H1 (cell line): ENCODE measurements around the gene CLDN9.

Source experiments
- CTCF ChIP-seq, 3 experiments: IDR thresholded peaks; 1 replicate in 2 of 3; 2 replicates in 1 of 3; pipeline versions ENCODE4 v1.5.1 to v1.6.1; 2011; ENCODE audit warnings: low read length in 3 of 3, mild to moderate bottlenecking in 3 of 3, inconsistent platforms in 2 of 3, low read depth in 1 of 3, moderate library complexity in 1 of 3; ENCODE audit not compliant: insufficient read depth in 1 of 3; ENCODE audit errors: control extremely low read depth in 1 of 3
- SUZ12 ChIP-seq: fragments of 200-600 bp; sonication (generic); IDR thresholded peaks from 2 replicates; pipeline ENCODE4 v1.6.1; 2012; ENCODE audit warnings: mild to moderate bottlenecking, inconsistent platforms, low read length, moderate library complexity, mixed read lengths

GRCh38 chr16:2999929-3000328 lies 12.8 kb upstream of the CLDN9 start:
- no peak for TF ChIP-seq CTCF (IDR thresholded peaks at IDR 0.05; ENCODE audit: control extremely low read depth in 1 of 3, insufficient read depth in 1 of 3, low read depth in 1 of 3, low read length in 3 of 3)
- TF ChIP-seq SUZ12: no peak
